Neural cell (in vitro differentiated cells): ENCODE measurements around the gene PHACTR3. TPM values are rescaled to one million over a fixed set of nuclear protein-coding genes. Genes with fewer than 3 reads are reported as not detected.

Experiments used
- H2AFZ ChIP-seq: fragments of 200-600, 300-800 bp; sonication (generic), shearing (Covaris generic); 2 replicates; pipeline ENCODE4 v1.6.0; 2014; ENCODE audit warnings: low read depth, mild to moderate bottlenecking, antibody characterized with exemption, low read length, moderate library complexity
- H3F3A ChIP-seq: fragments of 200-600 bp; shearing (Covaris generic); 2 replicates; pipeline ENCODE4 v1.6.1; 2016; ENCODE audit warnings: mild to moderate bottlenecking, moderate library complexity, mixed read lengths, antibody characterized with exemption, low read length; ENCODE audit not compliant: insufficient read depth, poor library complexity, severe bottlenecking
- H3K27ac ChIP-seq: fragments of 200-600, 300-800 bp; sonication (generic), shearing (Covaris generic); 2 replicates; pipeline ENCODE4 v1.5.1; 2014; ENCODE audit warnings: mild to moderate bottlenecking, low read length, moderate library complexity
- H3K27me3 ChIP-seq: fragments of 300-800, 200-600 bp; sonication (generic), shearing (Covaris generic); 2 replicates; pipeline ENCODE4 v1.6.0; 2014; ENCODE audit warnings: mild to moderate bottlenecking, low read depth, low read length, moderate library complexity; ENCODE audit not compliant: insufficient read depth
- H3K36me3 ChIP-seq: fragments of 300-800, 200-600 bp; sonication (generic), shearing (Covaris generic); 2 replicates; pipeline ENCODE4 v1.5.1; 2014; ENCODE audit warnings: mild to moderate bottlenecking, antibody characterized with exemption, low read length, moderate library complexity; ENCODE audit not compliant: insufficient read depth
- H3K4me2 ChIP-seq: fragments of 300-800, 200-600 bp; sonication (generic), shearing (Covaris generic); 2 replicates; pipeline ENCODE4 v1.6.0; 2014; ENCODE audit warnings: mild to moderate bottlenecking, low read length
- H3K4me3 ChIP-seq: fragments of 300-800, 200-600 bp; sonication (generic), shearing (Covaris generic); 2 replicates; pipeline ENCODE4 v1.5.1; 2014; ENCODE audit warnings: mild to moderate bottlenecking, low read length, moderate library complexity
- H3K79me2 ChIP-seq: fragments of 200-600 bp; shearing (Covaris generic); replicated peaks from 2 replicates; pipeline ENCODE4 v1.6.0; 2014; ENCODE audit warnings: mild to moderate bottlenecking, low read length, moderate library complexity; ENCODE audit not compliant: insufficient read depth
- H3K9ac ChIP-seq: fragments of 300-800, 200-600 bp; sonication (generic), shearing (Covaris generic); 2 replicates; pipeline ENCODE4 v1.6.1; 2016; ENCODE audit warnings: mild to moderate bottlenecking, low read length, mixed read lengths
- H3K9me2 ChIP-seq: fragments of 200-600 bp; shearing (Covaris generic); 2 replicates; pipeline ENCODE4 v1.6.1; 2016; ENCODE audit warnings: mild to moderate bottlenecking, low read length, mixed read lengths; ENCODE audit not compliant: insufficient read depth
- H3K9me3 ChIP-seq: fragments of 200-600, 300-800 bp; sonication (generic), shearing (Covaris generic); 2 replicates; pipeline ENCODE4 v1.6.1; 2016; ENCODE audit warnings: mild to moderate bottlenecking, mixed run types, low read length, moderate library complexity, mixed read lengths
- H4K20me1 ChIP-seq: fragments of 200-600 bp; shearing (Covaris generic); 2 replicates; pipeline ENCODE4 v1.6.1; 2016; ENCODE audit warnings: mild to moderate bottlenecking, mixed run types; ENCODE audit not compliant: insufficient read depth
- CTCF ChIP-seq: fragments of 450-650 bp; IDR thresholded peaks from 2 replicates; pipeline ENCODE4 v1.5.1; 2014; ENCODE audit warnings: antibody characterized with exemption, mild to moderate bottlenecking, moderate library complexity; ENCODE audit not compliant: poor library complexity, severe bottlenecking
- EP300 ChIP-seq: fragments of 450-650 bp; conservative IDR thresholded peaks from 2 replicates; pipeline ENCODE4 v1.6.1; 2014; ENCODE audit warnings: antibody characterized with exemption, mild to moderate bottlenecking, moderate library complexity; ENCODE audit not compliant: poor library complexity, severe bottlenecking
- EZH2 ChIP-seq: fragments of 200-600, 300-800 bp; shearing (Covaris generic), sonication (generic); IDR thresholded peaks from 2 replicates; pipeline ENCODE4 v1.6.1; 2014; ENCODE audit warnings: antibody characterized with exemption, low read length, borderline replicate concordance, mild to moderate bottlenecking; ENCODE audit not compliant: insufficient read depth, poor library complexity, severe bottlenecking
- MXI1 ChIP-seq: fragments of 450-650 bp; conservative IDR thresholded peaks from 2 replicates; pipeline ENCODE4 v1.6.1; 2014; ENCODE audit warnings: antibody characterized with exemption, mild to moderate bottlenecking; ENCODE audit not compliant: poor library complexity, severe bottlenecking
- POLR2AphosphoS5 ChIP-seq: IDR thresholded peaks from 2 replicates; pipeline ENCODE4 v1.6.1; 2012
- RAD21 ChIP-seq: fragments of 450-650 bp; conservative IDR thresholded peaks from 2 replicates; pipeline ENCODE4 v1.6.1; 2014; ENCODE audit warnings: antibody characterized with exemption, mild to moderate bottlenecking, moderate library complexity
- REST ChIP-seq: IDR thresholded peaks from 2 replicates; pipeline ENCODE4 v1.6.1; 2012; ENCODE audit warnings: borderline replicate concordance
- SMC3 ChIP-seq: fragments of 450-650 bp; conservative IDR thresholded peaks from 2 replicates; pipeline ENCODE4 v1.6.1; 2014; ENCODE audit warnings: antibody characterized with exemption, mild to moderate bottlenecking, moderate library complexity; ENCODE audit not compliant: poor library complexity
- TAF1 ChIP-seq: IDR thresholded peaks from 2 replicates; pipeline ENCODE4 v1.6.1; 2012; ENCODE audit warnings: low read depth
- polyA plus RNA-seq: library from polyadenylated mRNA; depleted of rRNA; stranded (reverse); fragments of >200 nt; gene quantifications from 2 replicates; pipeline ENCODE4 v1.2.3, GENCODE V29; 2014

PHACTR3 gene
- polyA plus RNA-seq, 1 donor from 2014 or later: 1.3 TPM

- Histone ChIP-seq H3F3A (no peaks in the 10 kb centered on the region), H2AFZ (no peak overlapping the region), H3K4me3 (no peak overlapping the region), H3K79me2 (no peaks in the 10 kb centered on the region), H3K4me2 (no peak overlapping the region), H3K36me3 (no peaks in the 10 kb centered on the region), H3K9ac (no peak overlapping the region), H3K9me3 (no peaks in the 10 kb centered on the region), H3K9me2 (no peaks in the 10 kb centered on the region), H3K27me3 (no peaks in the 10 kb centered on the region), H3K27ac (no peak overlapping the region), H4K20me1 (no peaks in the 10 kb centered on the region)
- TF ChIP-seq POLR2AphosphoS5 (no peak), EP300 (no peak), SMC3 (no peak), MXI1 (no peak), TAF1 (no peak), CTCF (no peak), REST (no peak), EZH2 (no peak), RAD21 (no peak)
Observed at GRCh38 chr20:59662161-59662560, 57.8 kb downstream of the PHACTR3 start.

- Histone ChIP-seq H3K9ac (no peak overlapping the region), H3K36me3 (no peaks in the 10 kb centered on the region), H3K4me2 (no peak overlapping the region), H4K20me1 (no peaks in the 10 kb centered on the region), H2AFZ (no peak overlapping the region), H3K9me2 (no peaks in the 10 kb centered on the region), H3K9me3 (no peaks in the 10 kb centered on the region), H3F3A (no peaks in the 10 kb centered on the region), H3K79me2 (no peaks in the 10 kb centered on the region), H3K27me3 (no peaks in the 10 kb centered on the region), H3K27ac (no peak overlapping the region), H3K4me3 (no peak overlapping the region)
- no peak for TF ChIP-seq CTCF
- TF ChIP-seq REST: no peak
- TF ChIP-seq SMC3: no peak
- no peak for TF ChIP-seq RAD21
- TF ChIP-seq TAF1: no peak
- TF ChIP-seq POLR2AphosphoS5: no peak
- TF ChIP-seq EZH2: no peak
- no peak for TF ChIP-seq MXI1
- no peak for TF ChIP-seq EP300
Observed at GRCh38 chr20:59662856-59663512, 58.6 kb downstream of the PHACTR3 start.
